Ascending aorta (tissue), 2 donors: Measurements from ENCODE around the gene CSN3. TPM values are rescaled to one million over a fixed set of nuclear protein-coding genes. Genes with fewer than 3 reads are reported as not detected.

ENCODE experiments used
- DNase-seq, 2 donors: peaks; one replicate each; pipeline ENCODE4 v3.0.0-alpha.2; 2019; ENCODE audit warnings: low spot score in 2 of 2
- H3K27ac ChIP-seq, 2 donors: fragments of 200-600 bp; sonication (generic); one replicate each; pipeline ENCODE4 v1.5.1; 2016 to 2017; ENCODE audit warnings: mild to moderate bottlenecking in 1 of 2
- H3K27me3 ChIP-seq: fragments of 200-600 bp; sonication (generic); one replicate; pipeline ENCODE4 v1.5.1; 2017
- H3K36me3 ChIP-seq, 2 donors: fragments of 200-600 bp; sonication (generic); one replicate each; pipeline ENCODE4 v1.5.1; 2016
- H3K4me1 ChIP-seq, 2 donors: fragments of 200-600 bp; sonication (generic); one replicate each; pipeline ENCODE4 v1.5.1; 2016 to 2017; ENCODE audit warnings: mild to moderate bottlenecking in 1 of 2
- H3K4me3 ChIP-seq, 2 donors: fragments of 200-600 bp; sonication (generic); one replicate each; pipeline ENCODE4 v1.5.1; 2016 to 2017; ENCODE audit warnings: mild to moderate bottlenecking in 1 of 2
- H3K9me3 ChIP-seq, 2 donors: fragments of 200-600 bp; sonication (generic); one replicate each; pipeline ENCODE4 v1.5.1; 2016
- CTCF ChIP-seq, 3 experiments: fragments of 200-600 bp in 2 of 3; fragments of 450-650 bp in 1 of 3; sonication (generic) in 2 of 3; IDR thresholded peaks; one replicate each; pipeline ENCODE4 v1.5.1; 2016 to 2019; ENCODE audit warnings: antibody characterized with exemption in 3 of 3, mild to moderate bottlenecking in 1 of 3, moderate library complexity in 1 of 3
- intact Hi-C: fragments of 100-400 bp; cut with DNase I; formaldehyde crosslinking; loops from one replicate; pipeline ENCODE4 v1.15.1; 2023
- total RNA-seq: library from RNA; depleted of rRNA; stranded (reverse); fragments of >200 nt; gene quantifications from one replicate; pipeline ENCODE4 v1.1.0, GENCODE V29; 2016

CSN3 gene
- total RNA-seq, 1 donor from 2014 or later: not detected

GRCh38 chr4:70251250-70251944 is 9.0 kb downstream of the CSN3 start:
- no peak for TF ChIP-seq CTCF (IDR thresholded peaks at IDR 0.05)
- H3K27ac ChIP-seq: no peak overlapping the region
- DNase-seq: no peak
- no peaks in the 10 kb centered on the region for H3K27me3 ChIP-seq
- no peak overlapping the region for H3K4me3 ChIP-seq
- intact Hi-C loops: no loop called here
- no peaks in the 10 kb centered on the region for H3K4me1 ChIP-seq
- H3K9me3 ChIP-seq: no peaks in the 10 kb centered on the region
- H3K36me3 ChIP-seq: no peaks in the 10 kb centered on the region

GRCh38 chr4:70251945-70252277 is 9.5 kb downstream of the CSN3 start:
- no peak for DNase-seq
- no peak overlapping the region for H3K27ac ChIP-seq
- intact Hi-C loops: no loop called here
- no peaks in the 10 kb centered on the region for H3K9me3 ChIP-seq
- H3K4me3 ChIP-seq: no peak overlapping the region
- no peaks in the 10 kb centered on the region for H3K36me3 ChIP-seq
- TF ChIP-seq CTCF (IDR thresholded peaks at IDR 0.05): no peak
- no peaks in the 10 kb centered on the region for H3K27me3 ChIP-seq
- no peaks in the 10 kb centered on the region for H3K4me1 ChIP-seq

GRCh38 chr4:70269674-70270073 is 27.3 kb downstream of the CSN3 start:
- H3K4me3 ChIP-seq: no peak overlapping the region
- no peak for TF ChIP-seq CTCF (IDR thresholded peaks at IDR 0.05)
- H3K27ac ChIP-seq: no peak overlapping the region
- no peak for DNase-seq
- intact Hi-C loops: no loop called here
- H3K9me3 ChIP-seq: no peaks in the 10 kb centered on the region
- no peaks in the 10 kb centered on the region for H3K4me1 ChIP-seq
- H3K27me3 ChIP-seq: no peaks in the 10 kb centered on the region
- no peaks in the 10 kb centered on the region for H3K36me3 ChIP-seq

GRCh38 chr4:70277121-70277520 is 34.7 kb downstream of the CSN3 start:
- Histone ChIP-seq H3K4me1 (no peaks in the 10 kb centered on the region), H3K9me3 (peaks cover 0 to 2% of the 10 kb centered on the region in 2 donors), H3K4me3 (no peak overlapping the region), H3K27me3 (no peaks in the 10 kb centered on the region), H3K27ac (no peak overlapping the region), H3K36me3 (no peaks in the 10 kb centered on the region)
- intact Hi-C loops: no loop called here
- no peak for DNase-seq
- no peak for TF ChIP-seq CTCF (IDR thresholded peaks at IDR 0.05)

GRCh38 chr4:70280567-70280966 is 38.2 kb downstream of the CSN3 start:
- Histone ChIP-seq H3K36me3 (no peaks in the 10 kb centered on the region), H3K4me3 (no peak overlapping the region), H3K27ac (no peak overlapping the region), H3K4me1 (no peaks in the 10 kb centered on the region), H3K9me3 (peaks cover 0 to 2% of the 10 kb centered on the region in 2 donors), H3K27me3 (no peaks in the 10 kb centered on the region)
- no peak for DNase-seq
- intact Hi-C loops: no loop called here
- TF ChIP-seq CTCF (IDR thresholded peaks at IDR 0.05): no peak

- DNase-seq: no peak
- Histone ChIP-seq H3K27me3 (no peaks in the 10 kb centered on the region), H3K9me3 (no peaks in the 10 kb centered on the region), H3K36me3 (no peaks in the 10 kb centered on the region), H3K4me1 (no peaks in the 10 kb centered on the region), H3K27ac (no peak overlapping the region), H3K4me3 (no peak overlapping the region)
- intact Hi-C loops: no loop called here
- no peak for TF ChIP-seq CTCF (IDR thresholded peaks at IDR 0.05)
Measured at GRCh38 chr4:70288651-70289050, 46.3 kb downstream of the CSN3 start.
